Measurements from ENCODE around the gene OR5D16. TPM values are rescaled to one million over a fixed set of nuclear protein-coding genes. Genes with fewer than 3 reads are reported as not detected.
"Not testable (repeated sequence)": the region's sequence is repeated elsewhere in the genome, so short reads cannot be mapped to it uniquely, and the experiment has no call there.

Gene OR5D16
- total RNA-seq, 1 donor: not detected

DNA sequence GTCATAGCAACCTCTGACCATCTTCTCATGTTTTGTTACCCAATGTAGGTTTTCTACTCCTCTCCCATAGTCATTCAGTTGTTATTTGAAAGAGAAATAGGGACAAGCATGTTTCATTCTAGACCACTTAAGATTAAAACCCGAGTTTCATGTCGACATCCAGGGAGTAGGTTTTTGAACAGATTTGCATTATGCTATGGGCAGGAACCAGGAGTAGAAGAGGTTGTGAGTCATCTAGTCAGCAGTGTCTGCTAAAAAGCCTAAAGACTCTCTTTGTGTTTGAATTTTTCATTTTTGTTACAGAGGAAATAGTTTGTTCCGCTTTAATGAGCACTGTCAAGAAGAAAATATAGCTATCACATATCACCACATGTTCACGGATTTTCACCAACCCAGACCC lies 46.4 kb downstream of the OR5D16 start:
- H3K9me3 ChIP-seq (ENCODE audit: low read depth, low read length); H3K27me3 ChIP-seq (ENCODE audit: insufficient read depth, low read length); H3K4me1 ChIP-seq (ENCODE audit: insufficient read depth, low read length); H3K4me3 ChIP-seq (ENCODE audit: low read length): not testable (repeated sequence)

- H3K9me3 ChIP-seq (ENCODE audit: low read depth, low read length); H3K4me1 ChIP-seq (ENCODE audit: insufficient read depth, low read length); H3K4me3 ChIP-seq (ENCODE audit: low read length); H3K27me3 ChIP-seq (ENCODE audit: insufficient read depth, low read length): not testable (repeated sequence)
Measured at GRCh38 chr11:55885481-55885880, 46.9 kb downstream of the OR5D16 start.

Other genes starting within 250 kb of the OR5D16 start
- not detected for gene OR4C11, start 231.1 kb upstream of the OR5D16 start, total RNA-seq
- gene OR4P4, start 203.6 kb upstream of the OR5D16 start, total RNA-seq: not detected
- gene OR4S2, start 190.4 kb upstream of the OR5D16 start, total RNA-seq: not detected
- gene OR4C6, start 176.6 kb upstream of the OR5D16 start, total RNA-seq: 0.21 TPM
- gene OR5D13, start 65.3 kb upstream of the OR5D16 start, total RNA-seq: not detected
- not detected for gene OR5D14, start 43.2 kb upstream of the OR5D16 start, total RNA-seq
- not detected for gene OR5L1, start 27.4 kb upstream of the OR5D16 start, total RNA-seq
- not detected for gene OR5D18, start 19.1 kb upstream of the OR5D16 start, total RNA-seq
- not detected for gene OR5L2, start 11.5 kb upstream of the OR5D16 start, total RNA-seq
- gene TRIM51, start 44.5 kb downstream of the OR5D16 start, total RNA-seq: not detected
- gene OR5W2, start 75.8 kb downstream of the OR5D16 start, total RNA-seq: not detected
- gene OR5I1, start 97.6 kb downstream of the OR5D16 start, total RNA-seq: not detected
- not detected for gene OR10AG1, start 131.2 kb downstream of the OR5D16 start, total RNA-seq
- gene OR5F1, start 155.9 kb downstream of the OR5D16 start, total RNA-seq: not detected
- 0.10 TPM for gene OR5AS1, start 188.9 kb downstream of the OR5D16 start, total RNA-seq